SIG-M5 treated with dmso at 0.1 percent for 504 hours (cell line): ENCODE results near the gene ACTR1B.
A peak's percentile ranks its signal among the peaks of the same experiment; 100 is the strongest.
"Not testable (repeated sequence)": the region's sequence is repeated elsewhere in the genome, so short reads cannot be mapped to it uniquely, and the experiment has no call there.

Experiments
- DNase-seq: peaks from one replicate; lab custom pipeline; 2025; ENCODE audit not compliant: unreplicated experiment; lab: John Stamatoyannopoulos, UW

Gene ACTR1B

GRCh38 chr2:97659256-97660043 is 4.4 kb downstream of the ACTR1B start:
- DNase-seq = no peak

GRCh38 chr2:97658691-97659157 is 5.1 kb downstream of the ACTR1B start:
- no peak for DNase-seq

GRCh38 chr2:97657986-97658690 is 5.7 kb downstream of the ACTR1B start:
- DNase-seq = no peak

GRCh38 chr2:97656905-97657587 is 6.8 kb downstream of the ACTR1B start:
- DNase-seq = no peak

DNA sequence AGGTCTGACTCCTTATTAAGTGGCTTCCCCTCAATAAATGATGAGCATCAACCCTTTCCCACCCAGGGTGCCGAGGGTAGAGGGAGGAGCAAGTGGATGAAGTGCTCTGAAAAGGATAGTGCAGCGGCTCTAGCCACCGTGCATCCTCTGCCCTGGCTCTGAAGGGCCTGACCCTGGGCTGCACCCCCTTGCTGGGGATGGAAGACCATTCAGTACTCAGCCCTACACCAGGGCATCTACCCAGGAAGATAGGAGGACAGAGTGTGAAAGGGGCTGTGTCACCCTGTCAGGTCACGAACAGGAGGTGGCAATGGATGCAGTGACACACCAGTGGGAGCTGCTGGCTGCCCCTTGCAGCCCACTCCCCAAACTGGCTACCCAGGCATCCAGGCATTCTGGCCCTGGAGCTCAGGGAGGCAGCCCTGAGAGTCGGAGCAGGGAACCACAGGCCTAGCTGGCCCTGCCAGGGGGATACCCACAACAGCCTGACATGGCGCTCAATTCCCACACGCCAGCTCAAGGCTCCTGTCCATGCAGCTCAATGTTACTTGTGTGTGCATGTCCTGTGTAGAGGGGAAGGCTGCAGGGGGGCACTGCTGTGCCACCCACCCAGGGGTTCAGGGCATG is 7.6 kb downstream of the ACTR1B start:
- DNase-seq = no peak

DNA sequence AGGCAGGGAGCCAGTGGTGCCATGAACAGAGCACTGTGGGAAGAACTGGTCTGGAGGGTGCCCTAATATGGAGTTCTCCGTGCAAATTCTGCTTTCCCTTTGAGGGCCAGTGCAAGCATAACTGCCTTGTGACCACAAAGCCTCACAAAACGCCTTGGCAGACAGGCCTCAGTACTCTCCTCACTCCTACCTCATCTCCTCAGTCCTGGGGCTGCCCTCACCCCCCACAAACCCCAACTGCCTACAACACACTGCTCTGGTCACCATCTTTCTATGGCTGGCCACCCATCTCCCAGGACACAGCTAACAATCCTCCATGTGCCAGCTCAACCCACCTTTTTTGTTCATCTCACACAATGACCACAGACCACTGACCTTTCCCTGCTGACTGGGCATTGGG is 9.1 kb downstream of the ACTR1B start:
- no peak for DNase-seq

DNA sequence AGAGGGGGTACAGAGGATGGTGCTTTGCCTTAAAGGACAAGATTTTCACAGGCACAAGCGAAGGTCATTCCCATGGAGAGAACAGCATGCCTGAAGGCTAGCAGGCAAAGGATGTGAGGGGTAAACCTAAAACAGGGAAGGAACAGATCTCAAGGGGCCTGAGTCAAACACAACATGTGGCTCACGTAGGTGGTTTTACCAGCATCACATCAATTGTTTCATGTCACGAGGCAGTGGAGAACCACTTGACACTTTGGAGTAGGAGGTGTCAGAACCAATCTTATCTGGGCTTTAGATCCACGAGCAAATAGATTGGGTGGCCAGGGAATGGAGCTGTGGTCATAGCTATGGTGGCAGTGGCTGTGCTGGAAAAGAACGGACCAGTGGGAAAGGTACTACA is 9.5 kb downstream of the ACTR1B start:
- no peak for DNase-seq

- no peak for DNase-seq
Observed at GRCh38 chr2:97653874-97654273, 10.0 kb downstream of the ACTR1B start.

DNA sequence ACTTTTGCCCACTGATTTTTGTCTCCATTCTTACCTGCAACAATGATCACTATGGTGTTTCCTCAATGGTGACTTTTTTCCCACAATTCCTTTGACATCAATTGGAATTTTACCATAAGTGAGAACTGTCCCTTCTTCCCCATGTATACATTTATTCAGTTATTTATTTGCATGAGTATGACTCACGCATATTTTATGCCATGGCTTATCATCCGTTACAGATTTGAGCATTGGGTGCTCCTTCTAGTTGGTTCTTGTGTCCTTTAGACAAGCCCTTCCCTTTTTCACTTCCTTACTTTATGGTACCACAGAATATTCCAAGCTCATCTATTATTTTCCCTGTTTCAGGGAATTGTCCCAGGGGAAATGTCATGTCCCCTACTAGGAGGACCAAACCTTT is 10.4 kb downstream of the ACTR1B start:
- no peak for DNase-seq

DNA sequence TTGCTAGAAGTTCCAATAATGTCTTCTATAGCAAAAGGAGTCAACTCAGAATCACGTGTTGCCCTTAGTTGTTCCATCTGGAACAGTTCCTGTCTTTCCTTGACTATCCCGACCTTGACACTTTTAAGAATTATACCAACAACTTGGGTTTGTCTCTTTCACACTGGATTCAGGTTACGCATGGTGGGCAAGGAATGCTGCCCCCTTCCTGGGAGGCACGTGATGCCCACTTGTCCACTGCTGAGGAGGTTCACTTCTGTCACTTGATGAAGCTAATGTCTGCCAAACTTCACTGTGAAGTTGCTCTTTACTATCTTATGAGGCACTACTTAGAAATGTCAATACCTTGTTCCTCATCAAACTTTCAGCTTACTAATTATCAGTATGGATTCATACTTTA is 12.7 kb downstream of the ACTR1B start:
- DNase-seq = no peak

- no peak for DNase-seq
Observed at GRCh38 chr2:97646977-97647376, 16.9 kb downstream of the ACTR1B start.

DNA sequence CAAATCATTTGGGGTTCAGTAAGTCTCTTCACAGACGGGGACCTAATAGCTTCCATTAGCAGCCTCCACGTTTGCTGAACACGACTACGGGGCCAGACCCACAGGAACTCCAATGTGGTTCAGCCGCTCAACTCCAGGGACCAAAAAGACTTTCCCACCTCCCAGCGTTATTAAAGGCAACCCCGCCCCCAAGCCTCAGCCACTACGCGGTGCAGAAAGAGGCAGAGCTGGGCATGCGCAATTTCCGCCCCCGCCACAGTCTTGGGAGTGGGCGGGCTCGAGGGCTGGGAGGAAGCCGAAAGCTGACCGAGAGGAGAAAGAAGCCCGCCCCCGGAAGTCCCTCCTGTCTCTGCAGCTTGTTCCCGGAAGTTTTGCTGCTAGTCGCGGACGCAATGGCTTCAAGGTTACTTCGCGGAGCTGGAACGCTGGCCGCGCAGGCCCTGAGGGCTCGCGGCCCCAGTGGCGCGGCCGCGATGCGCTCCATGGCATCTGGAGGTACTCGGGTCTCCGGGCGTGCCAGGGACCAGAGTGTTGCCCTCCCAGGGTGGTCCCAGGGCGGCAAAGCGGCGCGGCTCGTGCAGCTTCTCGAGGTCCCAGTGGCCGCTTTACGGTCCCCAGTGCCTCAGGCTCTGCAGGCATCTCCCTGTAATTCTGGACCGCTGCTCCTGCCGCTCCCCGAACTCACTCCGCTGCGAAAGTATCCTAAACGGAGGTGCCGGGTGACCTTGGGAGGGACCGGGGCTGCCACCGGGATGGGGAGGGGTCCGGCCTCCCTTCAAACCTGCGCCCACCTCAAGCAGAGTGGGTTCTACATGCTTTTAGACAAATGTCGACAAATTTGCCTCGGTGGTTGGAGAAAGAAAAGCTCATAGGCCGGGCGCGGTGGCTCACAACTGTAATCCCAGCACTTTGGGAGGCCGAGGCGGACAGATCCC is 17.9 kb downstream of the ACTR1B start, which contains the start of gene COX5B:
COX5B (plus strand) TSS at position 368 of the 935 bp plus-strand sequence; CDS start at position 393, 25 bp downstream.
- DNase-seq = peak; percentile 99

- DNase-seq = no peak
Observed at GRCh38 chr2:97645112-97645694, 18.6 kb downstream of the ACTR1B start.

DNA sequence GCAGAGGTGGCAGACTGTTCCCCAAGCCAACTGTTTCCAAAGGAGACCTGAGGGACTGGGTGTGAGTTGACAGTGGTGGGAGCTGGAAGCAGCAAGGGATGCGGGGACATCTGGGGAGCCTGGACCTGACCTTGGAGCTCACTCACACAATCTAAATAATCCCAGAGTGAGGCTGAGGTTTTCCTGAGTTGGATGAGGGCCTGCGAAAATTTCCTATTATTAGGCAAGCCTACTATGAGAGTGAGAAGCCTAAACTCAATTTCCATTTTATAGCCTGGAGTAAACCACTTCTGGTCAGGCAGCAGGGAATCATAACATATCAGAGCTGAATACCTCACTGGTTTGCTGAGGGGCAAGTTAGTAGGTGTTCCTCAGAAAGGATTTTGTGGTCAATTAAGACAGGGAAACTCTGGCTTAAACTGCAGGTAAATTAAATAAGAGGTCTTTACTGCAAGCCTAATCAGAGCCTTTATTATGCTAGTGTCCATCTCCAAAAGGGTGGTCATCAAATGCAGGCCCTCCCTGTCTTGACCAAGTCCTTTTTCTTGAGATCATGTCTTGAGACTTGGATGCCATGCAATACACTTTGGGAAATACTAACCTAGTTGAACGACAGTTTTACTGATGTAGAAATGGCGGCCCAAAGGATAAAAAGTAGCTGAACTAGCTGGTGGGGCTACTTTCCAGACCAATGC is 19.7 kb downstream of the ACTR1B start:
- no peak for DNase-seq

GRCh38 chr2:97626049-97626430 is 37.8 kb downstream of the ACTR1B start:
- DNase-seq = not testable (repeated sequence)

DNA sequence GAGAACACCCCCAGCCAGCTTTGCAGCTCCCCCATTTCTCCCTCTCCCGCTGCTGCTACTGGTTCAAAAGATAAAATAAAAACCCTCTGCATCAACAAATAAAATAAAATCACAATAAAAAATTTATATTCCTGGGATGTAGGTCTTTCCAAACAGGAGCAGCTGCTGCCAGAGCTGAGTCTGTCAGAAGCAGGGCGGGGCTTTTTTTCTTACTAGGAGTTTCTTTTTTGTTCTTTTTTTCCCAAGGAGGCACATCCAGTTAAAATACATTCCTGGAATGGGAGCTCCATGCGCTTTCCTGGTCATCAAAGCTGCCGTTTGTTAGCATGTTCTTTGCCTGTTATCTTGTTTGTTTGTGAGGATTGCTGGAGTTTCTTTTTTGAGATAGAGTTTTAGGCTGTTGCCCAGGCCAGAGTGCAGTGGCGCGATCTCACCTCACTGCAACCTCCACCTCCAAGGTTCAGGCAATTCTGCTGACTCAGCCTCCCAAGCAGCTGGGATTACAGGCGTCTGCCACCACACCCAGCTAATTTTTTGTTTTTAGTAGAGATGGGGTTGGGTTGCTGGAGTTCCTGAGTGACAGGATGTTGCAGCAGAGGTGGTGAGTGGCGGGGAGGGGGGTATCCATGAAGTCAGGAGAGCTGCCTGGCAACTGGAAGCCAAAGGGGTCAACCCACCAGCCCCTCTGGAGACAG is 38.3 kb downstream of the ACTR1B start:
- DNase-seq = not testable (repeated sequence)

- DNase-seq = not testable (repeated sequence)
Observed at GRCh38 chr2:97622976-97623375, 40.9 kb downstream of the ACTR1B start.

- not testable (repeated sequence) for DNase-seq
Observed at GRCh38 chr2:97620492-97620891, 43.4 kb downstream of the ACTR1B start.
